DOHH2 (cell line): ENCODE results near the gene H6PD.

Source experiments
- H3F3A ChIP-seq: fragments of 200-600 bp; sonication (generic), shearing (Covaris generic); 2 replicates; pipeline ENCODE4 v1.6.0; 2016; ENCODE audit warnings: antibody characterized with exemption, mild to moderate bottlenecking; ENCODE audit not compliant: control insufficient read depth, insufficient read depth
- H3K27ac ChIP-seq: fragments of 200-600 bp; sonication (generic); 2 replicates; pipeline ENCODE4 v1.5.1; 2014; ENCODE audit warnings: low read depth, mild to moderate bottlenecking, low read length, moderate library complexity
- H3K27me3 ChIP-seq: fragments of 200-600 bp; sonication (generic); 2 replicates; pipeline ENCODE4 v1.6.1; 2014; ENCODE audit warnings: mild to moderate bottlenecking, low read length, mixed read lengths; ENCODE audit not compliant: control insufficient read depth
- H3K36me3 ChIP-seq: fragments of 200-600 bp; sonication (generic); 2 replicates; pipeline ENCODE4 v1.6.1; 2014; ENCODE audit warnings: mild to moderate bottlenecking, low read length, moderate library complexity, mixed read lengths; ENCODE audit not compliant: control insufficient read depth
- H3K4me1 ChIP-seq: fragments of 200-600 bp; sonication (generic); 2 replicates; pipeline ENCODE4 v1.6.1; 2014; ENCODE audit warnings: mild to moderate bottlenecking, low read length, mixed read lengths; ENCODE audit not compliant: control insufficient read depth
- H3K4me2 ChIP-seq: fragments of 200-600 bp; sonication (generic); 2 replicates; pipeline ENCODE4 v1.6.0; 2014; ENCODE audit warnings: mild to moderate bottlenecking, low read length, moderate library complexity
- H3K4me3 ChIP-seq: fragments of 200-600 bp; sonication (generic); 2 replicates; pipeline ENCODE4 v1.5.1; 2014; ENCODE audit warnings: mild to moderate bottlenecking, low read length, mixed read lengths
- H3K79me2 ChIP-seq: fragments of 200-600 bp; sonication (generic); 2 replicates; pipeline ENCODE4 v1.6.1; 2014; ENCODE audit warnings: mild to moderate bottlenecking, low read length, mixed read lengths; ENCODE audit not compliant: control insufficient read depth
- H3K9me2 ChIP-seq: fragments of 200-600 bp; sonication (generic); replicated peaks from 2 replicates; pipeline ENCODE4 v1.6.1; 2014; ENCODE audit warnings: mild to moderate bottlenecking, low read length, mixed read lengths; ENCODE audit not compliant: control insufficient read depth
- H3K9me3 ChIP-seq: fragments of 200-600 bp; sonication (generic); 2 replicates; pipeline ENCODE4 v1.6.1; 2014; ENCODE audit warnings: antibody characterized with exemption, low read length, mixed read lengths; ENCODE audit not compliant: control insufficient read depth, insufficient read depth
- H4K20me1 ChIP-seq: fragments of 200-600 bp; sonication (generic); 2 replicates; pipeline ENCODE4 v1.6.0; 2014; ENCODE audit warnings: low read depth, mild to moderate bottlenecking, antibody characterized with exemption, low read length, moderate library complexity; ENCODE audit not compliant: control insufficient read depth, insufficient read depth
- EZH2phosphoT487 ChIP-seq: fragments of 200-600 bp; sonication (generic); IDR thresholded peaks from 2 replicates; pipeline ENCODE4 v1.6.1; 2017; ENCODE audit warnings: borderline replicate concordance, mild to moderate bottlenecking, antibody characterized with exemption, low read length, moderate library complexity, mixed read lengths
- TF ChIP-seq, protein P1 (sequence below): fragments of 200-600 bp; sonication (generic); IDR thresholded peaks from one replicate; pipeline ENCODE4 v1.5.1; 2014; ENCODE audit warnings: antibody characterized with exemption, mild to moderate bottlenecking, low read depth, low read length; ENCODE audit not compliant: poor library complexity, severe bottlenecking

The H6PD gene

DNA sequence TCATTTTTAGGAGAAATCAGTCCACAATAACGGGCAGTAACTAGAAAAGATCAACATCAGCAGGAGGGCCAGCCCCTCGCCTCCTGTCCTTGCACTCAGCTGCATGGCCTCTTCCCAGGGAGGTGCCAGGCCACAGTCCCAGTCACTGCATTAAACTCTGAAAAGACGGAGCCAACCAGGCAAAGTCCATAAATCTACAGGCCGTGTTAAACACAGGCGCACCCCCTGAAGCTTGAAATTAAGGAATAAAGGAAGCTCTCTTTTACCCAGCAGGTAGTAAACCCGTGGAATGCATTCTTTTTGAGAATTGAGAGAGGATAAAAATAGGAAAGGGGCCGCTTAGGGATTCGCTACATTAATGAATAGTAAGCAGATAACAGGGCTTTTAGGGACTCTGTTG is 18.4 kb downstream of the H6PD start:
- Histone ChIP-seq H3K9me3 (no peaks in the 10 kb centered on the region), H4K20me1 (no peaks in the 10 kb centered on the region), H3K4me2 (no peak overlapping the region), H3F3A (no peaks in the 10 kb centered on the region), H3K9me2 (no peaks in the 10 kb centered on the region), H3K36me3 (no peaks in the 10 kb centered on the region), H3K4me1 (no peaks in the 10 kb centered on the region), H3K27me3 (no peaks in the 10 kb centered on the region), H3K27ac (no peak overlapping the region), H3K4me3 (no peak overlapping the region), H3K79me2 (no peaks in the 10 kb centered on the region)
- TF ChIP-seq, protein P1, sequence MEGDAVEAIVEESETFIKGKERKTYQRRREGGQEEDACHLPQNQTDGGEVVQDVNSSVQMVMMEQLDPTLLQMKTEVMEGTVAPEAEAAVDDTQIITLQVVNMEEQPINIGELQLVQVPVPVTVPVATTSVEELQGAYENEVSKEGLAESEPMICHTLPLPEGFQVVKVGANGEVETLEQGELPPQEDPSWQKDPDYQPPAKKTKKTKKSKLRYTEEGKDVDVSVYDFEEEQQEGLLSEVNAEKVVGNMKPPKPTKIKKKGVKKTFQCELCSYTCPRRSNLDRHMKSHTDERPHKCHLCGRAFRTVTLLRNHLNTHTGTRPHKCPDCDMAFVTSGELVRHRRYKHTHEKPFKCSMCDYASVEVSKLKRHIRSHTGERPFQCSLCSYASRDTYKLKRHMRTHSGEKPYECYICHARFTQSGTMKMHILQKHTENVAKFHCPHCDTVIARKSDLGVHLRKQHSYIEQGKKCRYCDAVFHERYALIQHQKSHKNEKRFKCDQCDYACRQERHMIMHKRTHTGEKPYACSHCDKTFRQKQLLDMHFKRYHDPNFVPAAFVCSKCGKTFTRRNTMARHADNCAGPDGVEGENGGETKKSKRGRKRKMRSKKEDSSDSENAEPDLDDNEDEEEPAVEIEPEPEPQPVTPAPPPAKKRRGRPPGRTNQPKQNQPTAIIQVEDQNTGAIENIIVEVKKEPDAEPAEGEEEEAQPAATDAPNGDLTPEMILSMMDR, result no peak
- no peak for TF ChIP-seq EZH2phosphoT487

DNA sequence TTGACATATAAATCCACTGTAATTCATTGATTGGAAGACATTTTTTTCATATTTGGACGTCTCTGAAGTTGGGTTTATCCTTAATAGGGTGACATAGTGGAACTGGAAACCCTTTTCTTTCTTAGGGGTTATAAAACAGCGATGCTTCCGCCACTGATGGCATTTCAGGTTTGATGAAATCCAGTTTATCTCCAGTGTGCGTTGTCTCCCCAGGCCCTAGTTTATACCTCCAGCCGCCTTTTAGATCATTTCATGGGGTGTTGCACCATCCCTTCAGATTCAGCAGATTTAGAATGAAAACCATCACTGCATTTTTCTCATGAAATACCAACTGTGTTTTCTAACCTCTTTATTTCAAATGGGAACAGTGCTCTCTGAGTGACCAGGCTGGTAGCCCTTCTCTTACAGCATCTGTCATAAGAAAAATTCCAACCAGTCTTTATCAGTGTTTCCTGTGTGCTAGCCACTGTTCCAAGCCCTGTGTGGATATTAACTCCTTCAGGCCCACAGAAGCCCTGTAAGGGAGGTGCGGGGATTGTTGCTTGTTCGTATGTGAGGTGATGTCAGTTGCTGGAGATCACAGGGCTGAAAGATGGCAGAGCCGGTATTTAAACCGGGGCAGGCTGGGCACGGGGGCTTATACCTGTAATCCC is 19.0 kb downstream of the H6PD start:
- Histone ChIP-seq H3K27ac (no peak overlapping the region), H3K4me1 (no peaks in the 10 kb centered on the region), H3K9me2 (no peaks in the 10 kb centered on the region), H3K4me3 (no peak overlapping the region), H3K4me2 (no peak overlapping the region), H3K79me2 (peaks cover 3% of the 10 kb centered on the region), H4K20me1 (no peaks in the 10 kb centered on the region), H3F3A (peaks cover 4% of the 10 kb centered on the region), H3K27me3 (no peaks in the 10 kb centered on the region), H3K9me3 (peaks cover 4% of the 10 kb centered on the region; the same call in 1 of the 2 replicates), H3K36me3 (no peaks in the 10 kb centered on the region; the same call in 1 of the 2 replicates)
- TF ChIP-seq, protein P1, result no peak
- TF ChIP-seq EZH2phosphoT487, result no peak

DNA sequence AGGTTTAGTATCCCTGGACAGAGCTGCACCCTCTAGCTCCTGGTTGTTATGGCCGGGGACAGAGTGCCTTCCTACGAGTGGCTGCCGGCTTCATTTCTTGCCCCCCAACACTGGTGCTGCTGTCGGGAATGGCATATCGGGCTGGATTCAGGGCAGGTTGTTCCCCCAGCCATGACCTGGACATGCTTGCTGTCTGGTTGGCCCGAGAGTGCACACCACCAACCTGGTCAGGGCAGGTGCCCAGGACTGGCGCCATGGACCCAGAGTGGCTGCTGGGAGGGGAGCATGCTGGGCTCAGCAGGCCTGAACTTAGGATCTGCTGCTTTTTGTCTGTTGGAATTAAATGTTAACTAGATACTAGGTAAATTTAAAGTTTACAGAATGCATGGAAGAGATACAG is 21.8 kb downstream of the H6PD start:
- H3K27me3 ChIP-seq, result no peaks in the 10 kb centered on the region
- peaks cover 10% of the 10 kb centered on the region for H3F3A ChIP-seq
- H4K20me1 ChIP-seq, result no peaks in the 10 kb centered on the region
- no peaks in the 10 kb centered on the region for H3K9me2 ChIP-seq
- no peak for TF ChIP-seq EZH2phosphoT487
- TF ChIP-seq, protein P1, result no peak
- no peaks in the 10 kb centered on the region for H3K4me1 ChIP-seq
- H3K79me2 ChIP-seq, result peaks cover 21% of the 10 kb centered on the region
- no peak overlapping the region for H3K4me2 ChIP-seq
- H3K9me3 ChIP-seq, result peaks cover 21% of the 10 kb centered on the region
- no peak overlapping the region for H3K4me3 ChIP-seq
- no peaks in the 10 kb centered on the region; the same call in 1 of the 2 replicates for H3K36me3 ChIP-seq
- no peak overlapping the region for H3K27ac ChIP-seq
